Measurements from ENCODE around the gene DNAH8.

- no peak for TF ChIP-seq CTCF (IDR thresholded peaks at IDR 0.05)
- no peak for TF ChIP-seq EZH2 (IDR thresholded peaks at IDR 0.05)
- no peak for TF ChIP-seq EZH2phosphoT487 (IDR thresholded peaks at IDR 0.05)
Measured at GRCh38 chr6:38857815-38858214, 142.7 kb downstream of the DNAH8 start.

Measured in neural progenitor cell (in vitro differentiated cells).